Right hindlimb (tissue), 1 donor: ENCODE results near the gene AVEN.

Experiments used
- DNase-seq: peaks from one replicate; pipeline ENCODE4 v3.0.0-alpha.2; 2018

AVEN gene

DNA sequence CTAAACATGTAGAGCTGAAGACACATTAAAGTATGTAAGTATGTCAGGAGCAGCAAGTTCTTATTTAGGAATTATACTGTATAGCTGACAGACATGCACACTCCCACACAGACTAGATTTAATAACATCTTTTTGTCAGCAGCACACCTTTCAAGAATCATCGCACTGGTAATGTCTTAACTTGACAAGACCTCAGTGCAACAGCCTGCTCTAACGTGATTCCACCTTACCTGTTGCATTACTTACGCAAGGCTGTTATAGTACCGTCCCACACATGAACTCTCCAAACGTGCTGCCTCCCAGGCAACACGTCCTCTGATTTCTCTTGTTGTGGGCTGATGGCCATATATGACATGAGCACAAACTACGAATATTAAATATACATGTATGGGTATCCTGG, 58.8 kb downstream of the AVEN start:
- no peak for DNase-seq

DNA sequence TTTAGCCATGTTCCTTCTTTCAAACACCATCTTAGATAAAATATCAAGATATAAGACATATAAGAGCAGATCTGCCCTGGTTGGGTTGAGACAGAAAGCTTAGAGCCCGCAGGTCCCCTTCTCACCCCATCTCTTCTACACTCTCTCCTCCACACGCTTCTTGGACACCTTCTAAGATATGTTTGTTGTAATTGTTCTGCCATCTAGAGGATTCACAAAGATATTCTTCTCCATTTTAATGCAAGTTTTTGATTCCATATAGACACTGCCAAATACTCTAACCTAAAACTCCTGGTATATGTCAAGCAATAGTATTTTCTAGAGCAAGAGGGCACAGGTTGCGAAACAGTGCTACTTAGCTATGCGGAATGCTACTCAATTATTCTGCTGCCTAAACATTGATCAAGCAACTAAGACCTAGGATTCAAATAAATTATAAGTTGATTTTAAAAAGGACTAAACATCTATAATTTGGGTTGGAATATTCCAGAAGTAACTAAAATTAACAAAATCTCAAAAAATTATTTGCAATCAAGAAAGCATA, 63.9 kb downstream of the AVEN start:
- DNase-seq = no peak

DNA sequence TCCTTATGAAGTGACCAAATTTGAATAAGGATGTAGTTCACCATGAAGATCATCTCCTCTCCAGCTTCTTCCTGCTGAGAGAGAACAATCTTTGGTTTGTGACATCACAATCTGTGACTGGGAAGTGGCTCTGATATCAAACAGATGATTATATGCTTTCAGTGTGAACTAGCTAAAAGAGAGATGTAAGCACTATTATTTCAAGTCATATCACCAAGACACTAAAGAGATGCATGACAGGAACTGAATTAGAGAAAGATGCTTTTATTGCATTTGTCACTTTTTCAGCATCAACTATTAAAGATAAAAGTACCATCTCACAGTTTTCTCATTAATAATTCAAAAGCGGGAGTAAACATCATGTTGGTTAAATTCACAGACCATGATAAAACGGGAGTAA, 67.2 kb downstream of the AVEN start:
- DNase-seq = no peak

DNA sequence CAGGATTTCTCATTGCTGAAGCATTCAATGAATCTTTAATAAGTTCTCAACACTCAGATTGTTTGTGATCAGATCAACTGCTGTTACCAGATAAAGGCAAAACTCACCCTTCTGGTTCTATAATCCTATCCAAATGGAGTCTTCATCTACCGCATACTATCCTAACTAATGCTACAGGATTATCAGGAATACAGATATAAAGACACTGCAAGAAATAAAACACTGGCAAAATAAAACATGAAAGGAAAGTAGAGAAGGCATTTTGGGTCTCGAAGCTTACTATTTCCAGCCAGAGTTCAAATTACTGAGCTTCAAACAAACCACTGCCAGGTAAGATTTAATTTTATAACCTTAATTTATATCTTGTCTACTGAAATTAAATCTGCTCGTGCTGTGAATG, 70.2 kb downstream of the AVEN start:
- no peak for DNase-seq

DNA sequence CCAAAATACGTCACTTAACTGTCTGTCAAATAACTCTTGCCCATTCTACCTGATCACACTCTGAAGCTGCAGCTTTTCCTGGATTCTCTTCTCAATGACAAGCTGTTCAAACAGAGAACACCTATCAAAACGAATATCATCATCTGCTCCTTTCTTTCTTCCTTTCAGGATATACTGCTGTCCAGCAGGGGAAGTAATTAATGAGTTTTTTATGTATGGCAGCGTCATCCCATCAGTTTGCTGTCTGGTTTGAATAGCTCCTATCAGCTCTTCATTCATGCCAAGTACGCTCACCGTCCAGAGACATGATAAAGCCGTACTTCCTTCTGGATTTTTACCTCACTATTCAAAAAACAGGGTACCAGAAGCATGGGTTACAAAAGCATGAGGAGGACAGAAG, 70.8 kb downstream of the AVEN start, which contains the start of gene CHRM5:
Gene CHRM5 (plus strand): TSS at position 274 of the 400 bp plus-strand sequence. CDS start 94,221 bp downstream, outside the sequence.
- DNase-seq = no peak

DNA sequence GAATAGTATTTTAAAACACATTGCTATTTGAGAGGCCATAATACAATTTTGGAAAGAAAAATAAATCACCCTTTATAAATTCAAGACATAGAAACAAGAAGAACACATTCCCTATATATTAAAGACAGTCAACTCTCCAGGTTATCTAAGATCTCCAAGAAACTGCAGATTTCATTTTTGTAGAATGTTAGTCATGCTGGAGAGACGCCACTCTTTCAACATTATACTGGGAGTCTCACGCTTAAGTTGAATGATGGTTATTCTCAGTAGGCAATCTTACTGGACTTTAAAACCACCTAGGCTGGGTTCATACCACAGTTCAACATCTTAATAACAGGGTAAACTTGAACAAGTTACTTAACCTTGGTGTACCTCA, 74.4 kb downstream of the AVEN start:
- DNase-seq = no peak

DNA sequence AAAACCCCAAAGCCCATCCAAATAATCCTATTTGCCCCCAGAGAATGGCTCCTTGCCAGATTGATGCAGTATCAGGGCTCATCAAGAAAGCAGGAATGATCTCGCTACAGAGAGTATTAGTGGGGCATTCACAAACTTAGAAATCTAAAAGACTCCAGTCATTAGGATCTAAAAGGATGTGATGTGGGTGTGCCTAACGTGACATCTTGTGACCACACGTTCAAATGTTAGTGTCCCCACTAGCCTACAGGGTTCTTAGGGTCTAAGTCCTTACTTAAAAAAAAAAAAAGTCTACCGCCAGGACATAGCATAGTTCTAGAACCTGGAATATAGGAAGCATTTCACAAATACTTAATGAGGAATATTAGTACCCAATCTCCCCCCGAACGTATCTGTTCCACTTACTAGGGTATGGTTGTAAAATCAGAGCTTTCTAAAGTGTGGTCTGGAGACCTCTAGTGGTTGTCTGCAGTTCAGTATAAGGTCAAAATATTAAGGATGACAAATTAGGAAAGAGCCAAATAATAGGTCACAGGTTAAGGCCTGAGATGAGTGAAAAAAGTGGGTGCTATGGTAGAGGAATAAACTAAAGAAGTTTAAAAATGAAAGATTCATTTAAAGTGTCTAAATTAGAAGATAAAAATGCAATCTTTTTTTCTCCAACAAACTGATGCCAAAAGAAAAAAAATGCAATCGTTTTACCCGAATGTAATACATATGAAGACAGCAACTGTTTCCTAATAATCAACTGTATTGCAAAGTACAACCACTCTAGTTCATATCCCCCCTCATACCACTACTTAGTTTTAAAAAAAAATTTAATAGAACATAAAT, 75.0 kb downstream of the AVEN start:
- DNase-seq = no peak

DNA sequence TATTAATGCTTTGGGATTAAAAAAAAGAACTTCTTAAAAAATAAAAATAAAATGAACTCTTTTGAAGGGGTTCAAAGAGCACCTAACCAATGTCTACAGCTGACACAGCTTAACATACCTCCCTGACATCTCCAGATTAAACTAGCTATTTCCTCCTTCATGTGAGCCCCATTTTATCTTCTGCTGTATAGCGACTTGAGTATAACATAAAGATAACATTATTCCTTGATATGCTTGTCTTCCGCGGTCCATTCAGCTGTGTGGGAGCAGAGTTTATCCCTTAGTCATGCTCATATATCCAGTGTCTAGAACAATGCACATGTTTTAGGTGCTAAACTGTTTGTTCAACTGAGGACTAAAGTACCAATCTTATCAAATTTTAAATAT, 78.5 kb downstream of the AVEN start:
- DNase-seq = no peak

DNA sequence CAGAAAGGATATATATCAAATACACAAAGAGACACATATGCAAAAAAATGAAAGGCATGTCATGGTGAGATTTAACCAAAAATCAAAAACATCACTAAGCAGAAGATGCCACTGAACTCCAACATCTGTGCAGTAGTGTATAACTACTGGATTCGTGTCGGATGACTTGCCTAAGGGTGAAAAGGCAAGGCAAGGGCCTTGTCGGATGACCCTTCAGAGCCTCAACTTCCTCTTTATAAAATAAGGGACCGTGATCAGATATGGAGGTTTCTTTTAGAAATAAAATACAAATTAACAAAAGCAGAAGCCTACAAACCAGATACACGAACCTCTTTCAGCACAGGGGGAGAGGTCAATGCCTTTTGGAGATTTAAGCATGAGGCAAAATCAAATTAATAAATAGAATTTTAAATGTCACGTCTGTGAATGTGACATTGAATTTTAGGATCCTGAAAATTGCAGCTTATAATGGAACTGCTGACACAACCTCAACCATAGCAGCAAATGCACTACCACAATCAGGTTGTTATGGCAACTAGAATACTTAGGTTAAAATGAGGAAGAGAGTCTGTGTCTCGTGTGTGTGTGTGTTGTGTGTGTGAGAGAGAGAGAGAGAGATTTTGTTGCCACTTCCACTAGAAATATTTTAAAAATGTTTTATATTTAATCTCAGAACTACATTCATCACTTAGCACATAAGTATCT, 79.0 kb downstream of the AVEN start:
- no peak for DNase-seq

DNA sequence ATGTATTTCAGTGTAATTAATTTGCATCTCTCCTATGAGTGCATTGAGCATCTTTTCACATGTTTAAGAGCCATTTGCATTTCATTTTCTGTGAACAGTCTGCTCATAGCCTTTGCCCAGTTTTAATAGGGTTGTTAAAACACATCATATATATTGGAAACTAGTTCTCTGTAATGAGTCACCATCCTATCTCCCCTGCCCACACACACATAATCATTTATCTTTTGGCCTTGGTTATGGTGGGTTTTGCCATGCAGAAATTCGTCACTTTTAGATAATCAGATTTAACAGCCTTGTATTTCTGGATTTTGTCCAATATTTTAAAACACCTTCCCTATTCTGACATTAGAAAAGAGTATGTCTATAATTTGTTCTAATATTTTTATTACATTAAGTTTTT, 82.6 kb downstream of the AVEN start:
- no peak for DNase-seq

DNA sequence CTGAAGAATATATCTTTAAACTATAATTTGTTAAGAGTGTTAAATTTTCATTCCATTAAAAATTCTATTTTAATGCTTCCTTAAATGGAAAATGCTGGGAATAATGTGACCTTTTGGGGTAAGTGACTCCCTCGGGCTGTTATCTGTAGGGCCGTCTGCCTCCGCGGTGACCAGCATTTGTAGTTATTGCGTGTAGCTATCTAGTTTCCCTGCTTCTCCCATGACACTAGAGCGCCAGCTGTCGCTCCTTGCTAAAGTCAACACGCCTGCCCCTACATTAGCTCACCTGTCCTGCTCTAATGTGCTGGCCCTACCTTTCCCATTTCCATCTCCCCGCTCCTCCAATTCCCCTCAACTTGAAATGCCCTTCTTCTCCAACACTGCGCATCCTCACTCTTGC, 83.1 kb downstream of the AVEN start:
- no peak for DNase-seq

DNA sequence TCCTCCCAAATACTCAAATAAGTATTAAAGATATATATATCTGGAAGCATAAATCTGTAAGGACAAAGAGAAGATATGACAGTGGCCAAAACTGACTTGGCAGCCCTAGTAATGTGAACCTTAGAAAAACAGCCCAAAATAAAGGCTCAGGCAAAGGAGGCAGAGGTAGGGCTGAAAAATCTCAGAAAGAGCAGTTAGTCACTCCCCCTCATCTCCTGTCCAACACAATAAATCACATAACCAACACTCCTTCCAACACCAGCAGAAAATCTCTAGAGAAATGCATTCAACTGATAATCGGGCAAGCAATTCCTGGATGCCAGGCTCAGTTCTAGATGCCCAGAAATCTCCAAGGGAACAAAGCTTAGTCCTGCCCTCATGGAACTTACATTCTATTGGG, 92.9 kb downstream of the AVEN start:
- DNase-seq = no peak

DNA sequence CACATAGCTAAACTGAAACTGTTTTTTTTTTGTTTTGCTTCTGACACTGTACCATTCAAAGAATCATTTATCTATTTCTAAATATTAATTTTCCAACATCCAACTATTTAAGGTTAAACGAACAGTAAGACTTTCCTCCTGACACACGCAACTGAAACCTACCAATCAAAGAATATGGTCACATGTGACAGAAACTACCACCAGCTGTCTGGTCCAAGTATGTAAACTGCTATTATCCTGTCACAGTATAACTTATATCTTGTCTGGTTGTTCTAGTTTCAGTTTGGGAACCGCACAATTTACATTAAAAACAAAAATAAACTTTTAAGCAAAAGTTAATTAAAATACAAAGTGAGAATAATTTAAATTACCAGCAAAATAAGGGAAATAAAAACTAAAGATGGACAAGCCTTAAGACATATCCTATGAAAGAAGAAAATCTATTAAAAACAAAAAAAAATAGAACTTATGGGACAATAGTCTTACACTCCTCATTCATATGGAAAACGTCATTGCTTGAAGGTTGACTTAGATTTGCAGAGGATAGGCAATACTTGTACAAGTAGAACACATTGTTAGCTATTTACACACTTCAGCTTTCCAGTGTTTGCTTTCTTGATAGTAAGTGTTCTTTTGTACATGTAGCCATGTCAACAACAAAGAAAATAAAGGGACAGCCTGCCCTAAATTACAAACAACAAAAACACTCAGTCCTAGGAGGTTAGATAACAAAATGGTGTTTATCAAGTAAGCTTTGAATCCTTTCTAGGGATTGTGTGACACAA, 97.5 kb downstream of the AVEN start:
- DNase-seq = no peak

DNA sequence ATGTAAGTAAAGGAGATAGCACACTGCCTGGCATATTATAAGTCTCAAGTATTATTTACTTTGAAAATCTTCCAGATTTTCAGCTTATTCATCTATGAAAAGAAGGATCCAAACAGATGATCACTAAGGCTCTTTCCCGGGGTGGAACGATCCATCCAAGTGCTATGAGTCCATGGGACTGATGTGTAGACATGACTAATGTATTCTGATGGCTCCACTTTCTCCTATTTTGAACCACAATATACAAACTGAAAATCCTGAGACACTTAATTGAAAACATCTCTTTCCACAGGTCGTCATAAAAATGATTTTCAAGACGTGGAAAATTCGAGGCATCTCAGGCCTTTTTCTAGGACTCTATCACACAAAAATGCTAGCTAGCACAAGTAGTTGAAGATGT, 104.1 kb downstream of the AVEN start:
- DNase-seq = no peak

DNA sequence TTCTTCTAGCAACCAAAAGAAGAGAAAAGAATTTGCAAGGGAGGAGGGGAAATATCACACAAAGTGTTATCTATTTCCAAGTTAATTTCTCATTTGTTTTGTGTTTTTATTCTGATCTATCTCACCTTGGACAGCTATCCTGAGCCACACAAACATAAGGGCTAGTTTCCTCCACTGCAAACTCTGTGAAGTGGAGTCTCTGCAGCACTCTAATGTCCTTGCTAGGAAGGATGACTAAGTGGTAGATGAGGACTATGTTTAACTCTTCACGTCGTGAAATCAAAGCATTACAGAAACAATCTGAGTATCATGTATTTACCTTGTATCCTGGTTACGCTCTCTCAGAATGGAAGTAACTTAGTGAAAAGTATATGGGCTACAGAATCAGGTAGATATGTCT, 104.6 kb downstream of the AVEN start:
- DNase-seq = no peak

DNA sequence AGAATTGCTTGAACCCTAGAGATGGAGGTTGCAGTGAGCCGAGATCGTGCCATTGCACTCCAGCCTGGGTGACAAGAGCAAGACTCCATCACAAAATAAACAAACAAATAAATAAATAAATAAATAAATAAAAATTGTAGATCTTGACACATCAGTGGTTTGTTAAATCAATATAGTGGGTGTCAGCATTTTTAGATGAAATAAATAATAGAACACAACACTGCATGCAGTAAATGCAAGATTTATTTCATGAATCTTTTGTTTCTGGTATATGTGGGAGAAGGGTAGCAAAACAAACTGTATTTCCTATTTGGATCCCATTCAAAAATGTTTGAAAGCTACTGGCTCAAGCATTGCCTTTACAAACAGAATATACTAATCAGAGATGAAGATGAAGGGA, 106.3 kb downstream of the AVEN start:
- DNase-seq = no peak

DNA sequence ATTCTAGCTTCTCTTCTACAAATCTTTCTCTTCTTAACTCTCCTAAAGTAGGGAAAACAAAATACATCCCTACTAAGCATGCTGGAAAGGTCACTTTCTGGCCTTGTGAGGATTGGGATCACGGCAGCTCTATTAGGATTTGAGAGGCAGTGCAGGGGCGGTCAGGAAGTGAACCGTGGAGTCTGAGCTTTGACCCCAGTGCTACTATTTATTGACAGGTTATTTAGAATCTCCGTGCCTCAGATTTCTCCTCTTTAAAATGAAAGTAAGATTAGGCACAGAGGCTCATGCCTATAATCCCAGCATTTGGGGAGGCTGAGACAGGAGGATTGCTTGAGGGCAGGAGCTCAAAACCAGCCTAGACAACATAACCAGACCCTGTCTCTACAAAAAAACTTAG, 112.7 kb downstream of the AVEN start:
- DNase-seq = no peak

DNA sequence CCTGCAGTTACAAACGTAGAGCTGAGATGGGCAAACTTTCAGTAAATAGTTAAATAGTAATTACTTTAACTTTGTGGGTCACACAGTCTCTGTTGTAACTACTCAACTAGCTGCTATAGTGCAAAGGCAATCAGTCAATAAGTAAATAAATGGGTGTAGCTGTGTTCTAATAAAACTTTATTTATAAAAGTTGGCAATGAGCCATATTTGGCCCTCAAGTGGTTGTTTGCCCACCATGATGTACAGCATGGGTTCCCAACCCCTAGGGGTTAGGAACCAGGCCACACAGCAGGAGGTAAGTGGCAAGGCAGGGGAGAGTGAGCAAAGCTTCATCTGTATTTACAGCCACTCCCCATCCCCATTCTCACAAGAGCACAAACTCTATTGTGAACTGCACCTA, 115.6 kb downstream of the AVEN start:
- DNase-seq = no peak

DNA sequence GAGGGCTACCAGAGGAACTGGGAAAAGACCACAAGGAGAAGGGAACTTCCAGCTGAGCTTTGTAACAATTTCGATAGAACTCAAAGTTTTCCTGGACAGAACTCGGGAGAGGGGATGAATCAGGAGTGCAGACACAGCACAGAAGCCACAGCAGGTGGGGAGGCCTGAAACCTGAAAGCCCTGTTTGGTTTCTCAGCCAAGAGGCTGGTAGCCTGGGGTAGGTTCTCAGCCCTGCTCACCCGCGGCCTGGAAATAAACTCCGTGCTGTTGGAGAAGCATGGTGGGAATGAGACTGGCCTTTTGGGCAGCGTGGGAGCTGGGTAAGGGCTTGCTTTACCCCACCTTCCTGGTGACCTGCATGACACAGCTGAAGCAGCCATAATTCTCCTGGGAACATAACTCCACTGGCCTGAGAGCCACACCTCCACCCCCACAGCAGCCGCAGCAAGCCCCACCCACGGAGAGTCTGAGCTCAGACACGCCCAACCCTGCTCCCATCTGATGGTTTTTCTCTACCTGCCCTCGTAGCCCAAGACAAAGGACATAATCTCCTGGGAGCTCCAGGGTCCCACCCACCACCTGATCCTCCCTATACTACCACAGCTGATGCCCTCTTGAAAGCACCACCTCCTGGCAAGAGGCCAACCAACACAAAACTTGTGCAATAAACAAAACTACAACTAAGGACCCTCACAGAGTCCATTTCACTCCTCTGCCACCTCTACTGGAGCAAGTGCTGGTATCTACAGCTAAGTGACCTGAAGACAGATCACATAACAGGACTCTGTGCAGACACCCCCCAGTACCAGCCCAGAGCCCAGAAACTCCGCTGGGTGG, 123.2 kb downstream of the AVEN start:
- DNase-seq = no peak

DNA sequence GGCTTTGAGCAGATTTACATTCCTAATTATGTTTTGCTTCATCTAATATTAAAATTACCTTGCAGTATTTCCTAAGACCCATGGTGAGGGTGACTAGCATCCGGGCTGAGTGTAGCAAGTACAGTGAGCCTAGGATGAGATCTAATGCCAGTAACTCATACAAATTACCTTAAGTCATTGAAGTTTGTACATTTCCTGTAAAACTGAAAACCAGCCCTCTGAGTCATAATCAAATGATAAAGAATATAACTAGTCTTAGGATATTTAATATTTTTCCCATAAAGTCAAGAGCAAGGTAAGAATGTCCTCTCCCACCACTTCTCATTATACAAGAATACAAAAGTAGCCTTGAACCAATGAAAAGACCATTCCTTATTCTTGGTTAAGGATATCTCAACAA, 125.5 kb downstream of the AVEN start:
- DNase-seq = no peak

DNA sequence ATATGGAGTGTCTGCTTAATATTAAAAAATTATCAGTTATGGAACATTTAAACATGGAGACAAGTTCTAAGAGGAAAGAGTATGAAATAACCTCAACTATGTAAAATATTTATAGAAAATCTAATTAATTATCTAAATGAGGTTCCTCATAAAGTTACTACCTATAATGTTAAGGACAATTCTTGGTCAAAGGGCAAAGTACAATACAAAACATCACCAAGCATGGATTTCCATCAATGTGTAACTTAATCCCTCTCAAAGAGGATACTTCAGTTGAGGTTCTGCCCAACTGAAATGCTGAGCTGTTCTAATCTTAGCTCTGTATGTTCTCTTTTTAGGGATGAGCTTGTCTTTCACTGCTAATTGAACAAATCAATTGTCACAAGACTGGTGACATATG, 126.7 kb downstream of the AVEN start:
- no peak for DNase-seq

DNA sequence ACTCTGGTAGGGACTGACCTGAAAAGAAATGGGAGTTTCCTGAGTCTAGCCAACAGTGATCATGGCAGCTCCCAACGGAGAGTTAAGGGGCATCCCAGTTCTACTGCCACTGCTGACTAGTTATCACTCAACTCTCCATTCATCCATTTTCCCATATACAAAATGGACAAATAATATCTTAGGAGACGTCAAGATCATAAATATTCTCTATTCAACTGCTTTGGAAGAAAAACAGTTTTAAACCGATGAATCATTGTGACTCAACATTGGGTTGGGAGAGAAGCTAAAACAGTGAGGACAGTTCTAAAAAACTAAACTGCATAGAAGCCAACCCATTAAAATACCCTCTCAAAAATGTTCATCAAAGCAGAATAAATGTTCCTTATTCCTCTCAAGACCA, 128.3 kb downstream of the AVEN start:
- DNase-seq = no peak

DNA sequence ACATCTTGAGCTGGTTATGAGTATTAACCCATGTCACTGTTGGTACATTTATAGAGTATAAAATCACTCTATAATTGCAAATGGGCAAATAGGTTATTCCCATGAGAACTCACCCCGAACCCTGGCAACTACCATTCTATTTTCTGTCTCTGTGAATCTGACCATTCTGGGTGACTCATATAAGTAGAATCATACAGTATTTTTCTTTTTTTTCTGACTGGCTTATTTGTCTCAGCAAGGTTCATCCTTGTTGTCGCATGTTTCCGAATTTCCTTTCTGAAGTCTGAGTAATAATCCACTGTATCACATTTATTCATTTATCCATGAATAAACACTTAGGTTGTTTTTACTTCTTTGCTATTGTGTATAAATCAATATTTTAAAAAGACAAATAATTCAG, 130.6 kb downstream of the AVEN start:
- DNase-seq = no peak
